ENCODE data around the gene PFDN1. TPM values are rescaled to one million over a fixed set of nuclear protein-coding genes. Genes with fewer than 3 reads are reported as not detected.

PFDN1 gene
- total and polyA plus RNA-seq, 9 of the 15 experiments (the other 6 are each of a cell fraction or from before 2014, with no cell fraction given), result 45.5 to 215 (median 78.0) TPM

DNA sequence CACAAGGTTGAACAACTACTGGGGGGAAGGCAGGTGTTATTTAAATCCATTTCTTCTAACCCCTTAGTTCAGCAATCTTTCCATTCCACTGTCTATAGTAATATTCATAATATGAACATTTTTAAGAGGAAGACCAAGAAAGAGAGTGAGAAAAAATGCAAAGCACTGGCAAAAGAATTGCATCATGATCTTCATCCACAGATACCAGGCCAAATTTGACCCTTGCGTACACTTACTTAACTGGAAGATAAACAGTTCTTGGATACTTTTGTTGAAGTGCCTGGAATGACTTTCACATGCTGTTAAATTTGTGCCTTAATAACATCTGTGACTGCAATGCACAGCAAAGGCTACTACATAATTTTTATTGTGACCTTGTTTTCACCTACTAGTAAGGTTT lies 1.8 kb downstream of the PFDN1 start:
- no peak for FAIRE-seq
- WGBS (ENCODE audit: insufficient coverage, low coverage, missing lambda C conversion rate), result 80% methylated on average over 1 of the region's 1 CpG
- no peak for DNase-seq (ENCODE audit: extremely low read depth in 1 of 4, low spot score in 3 of 4)
- Histone ChIP-seq H3K4me3 (no peak overlapping the region), H4K20me1 (replicated peaks; ENCODE audit: control insufficient read depth, insufficient read depth, low read length) (no peaks in the 10 kb centered on the region), H3K4me2 (ENCODE audit: insufficient read depth, low read length) (no peak overlapping the region), H3K4me1 (replicated peaks in 1 of 2; ENCODE audit: control insufficient read depth in 2 of 2, insufficient read depth in 2 of 2, low read length in 2 of 2) (peaks cover 4% of the 10 kb centered on the region in 2 experiments; a peak in 3 of 5 replicates), H3K9me1 (ENCODE audit: control insufficient read depth, insufficient read depth, low read length) (no peaks in the 10 kb centered on the region), H3K9me3 (replicated peaks; ENCODE audit: control insufficient read depth, insufficient read depth, low read depth, low read length) (no peaks in the 10 kb centered on the region), H3K79me2 (ENCODE audit: control insufficient read depth, insufficient read depth, low read length) (peaks cover 45% of the 10 kb centered on the region), H2AFZ (ENCODE audit: low read depth, low read length) (no peak overlapping the region), H3K27me3 (ENCODE audit: control insufficient read depth in 2 of 2, insufficient read depth in 2 of 2, low read length in 2 of 2) (no peaks in the 10 kb centered on the region), H3K27ac (ENCODE audit: extremely low read depth, low read depth, low read length) (no peak overlapping the region), H3K36me3 (ENCODE audit: control insufficient read depth, insufficient read depth, low read length) (peaks cover 26% of the 10 kb centered on the region; the same call in 1 of the 3 replicates), H3K9ac (ENCODE audit: insufficient read depth in 1 of 2, low read depth in 2 of 2, low read length in 2 of 2) (no peak overlapping the region)
- POLR2A ChIA-PET, result interaction anchor here (1.0 kb wide), 1 partner anchor 10 kb away, joined by 3 read pairs; no protein-coding TSS in a partner anchor
- in situ Hi-C loops (cut with MboI) (loop anchor here (5.0 kb wide), 1 partner anchor 54 kb away; no protein-coding TSS in a partner anchor), intact Hi-C loops (cut with micrococcal nuclease) (no loop called here)
- TF ChIP-seq, protein P1, sequence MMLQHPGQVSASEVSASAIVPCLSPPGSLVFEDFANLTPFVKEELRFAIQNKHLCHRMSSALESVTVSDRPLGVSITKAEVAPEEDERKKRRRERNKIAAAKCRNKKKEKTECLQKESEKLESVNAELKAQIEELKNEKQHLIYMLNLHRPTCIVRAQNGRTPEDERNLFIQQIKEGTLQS (IDR thresholded peaks at IDR 0.05), result peak; percentile 32; the same call in 1 of the 2 replicates
- TF ChIP-seq, protein P1 (CRISPR knock-in tag; conservative IDR thresholded peaks at IDR 0.05), result no peak
- no peak for TF ChIP-seq MYBL2 (IDR thresholded peaks at IDR 0.05; ENCODE audit: low read depth)
- TF ChIP-seq MYBL2 (CRISPR knock-in tag; IDR thresholded peaks at IDR 0.05; ENCODE audit: borderline replicate concordance), result no peak
- CTCF ChIA-PET (ENCODE audit: low intra/inter-chr PET ratio), result no interaction called here
- ATAC-seq, result no peak
- no TSS peak for BruUV-seq (replicated peaks)

DNA sequence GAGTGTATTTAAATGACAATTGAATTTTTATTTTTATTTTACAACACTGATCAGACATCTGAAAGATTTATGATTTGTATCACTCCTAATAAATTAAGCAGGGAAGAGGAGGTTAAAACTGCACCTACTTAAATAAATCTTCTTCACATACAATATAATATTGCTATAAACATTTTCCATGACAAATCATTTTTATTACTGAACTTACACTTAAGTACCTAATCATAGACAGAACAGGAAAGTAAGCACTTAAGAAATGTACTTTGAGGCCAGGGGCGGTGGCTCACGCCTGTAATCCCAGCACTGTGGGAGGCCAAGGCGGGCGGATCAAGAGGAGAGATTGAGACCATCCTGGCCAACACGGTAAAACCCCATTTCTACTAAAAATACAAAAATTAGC lies 3.8 kb downstream of the PFDN1 start:
- H4K20me1 ChIP-seq (replicated peaks; ENCODE audit: control insufficient read depth, insufficient read depth, low read length), result 0 out of 2 replicates have a peak, but pooled peaks cover 3% of the 10 kb centered on the region
- no peak overlapping the region for H3K4me3 ChIP-seq
- POLR2A ChIA-PET, result no interaction called here
- no peak overlapping the region for H2AFZ ChIP-seq (ENCODE audit: low read depth, low read length)
- no peak overlapping the region for H3K27ac ChIP-seq (ENCODE audit: extremely low read depth, low read depth, low read length)
- ATAC-seq (no peak), DNase-seq (ENCODE audit: extremely low read depth in 1 of 4, low spot score in 3 of 4) (no peak), FAIRE-seq (no peak)
- intact Hi-C loops (cut with micrococcal nuclease), result no loop called here
- H3K4me2 ChIP-seq (ENCODE audit: insufficient read depth, low read length), result no peak overlapping the region
- 94% methylated on average over 5 of the region's 5 CpGs for WGBS (ENCODE audit: insufficient coverage, low coverage, missing lambda C conversion rate)
- peaks cover 26% of the 10 kb centered on the region; the same call in 1 of the 3 replicates for H3K36me3 ChIP-seq (ENCODE audit: control insufficient read depth, insufficient read depth, low read length)
- peaks cover 65% of the 10 kb centered on the region for H3K79me2 ChIP-seq (ENCODE audit: control insufficient read depth, insufficient read depth, low read length)
- no peaks in the 10 kb centered on the region for H3K9me3 ChIP-seq (replicated peaks; ENCODE audit: control insufficient read depth, insufficient read depth, low read depth, low read length)
- H3K9ac ChIP-seq (ENCODE audit: insufficient read depth in 1 of 2, low read depth in 2 of 2, low read length in 2 of 2), result no peak overlapping the region
- no peaks in the 10 kb centered on the region for H3K27me3 ChIP-seq (ENCODE audit: control insufficient read depth in 2 of 2, insufficient read depth in 2 of 2, low read length in 2 of 2)
- H3K9me1 ChIP-seq (ENCODE audit: control insufficient read depth, insufficient read depth, low read length), result no peaks in the 10 kb centered on the region
- BruUV-seq (replicated peaks), result no TSS peak
- H3K4me1 ChIP-seq (replicated peaks in 1 of 2; ENCODE audit: control insufficient read depth in 2 of 2, insufficient read depth in 2 of 2, low read length in 2 of 2), result peaks cover 3 to 10% of the 10 kb centered on the region in 2 experiments
- in situ Hi-C loops (cut with MboI), result no loop called here
- CTCF ChIA-PET (ENCODE audit: low intra/inter-chr PET ratio), result interaction anchor here (0.6 kb wide), 1 partner anchor 111 kb away, joined by 3 read pairs; no protein-coding TSS in a partner anchor
- no peak for TF ChIP-seq ZNF384 (IDR thresholded peaks at IDR 0.05; ENCODE audit: low read depth, low read length)
- no peak for TF ChIP-seq LARP7 (IDR thresholded peaks at IDR 0.05)
- TF ChIP-seq, protein P2, sequence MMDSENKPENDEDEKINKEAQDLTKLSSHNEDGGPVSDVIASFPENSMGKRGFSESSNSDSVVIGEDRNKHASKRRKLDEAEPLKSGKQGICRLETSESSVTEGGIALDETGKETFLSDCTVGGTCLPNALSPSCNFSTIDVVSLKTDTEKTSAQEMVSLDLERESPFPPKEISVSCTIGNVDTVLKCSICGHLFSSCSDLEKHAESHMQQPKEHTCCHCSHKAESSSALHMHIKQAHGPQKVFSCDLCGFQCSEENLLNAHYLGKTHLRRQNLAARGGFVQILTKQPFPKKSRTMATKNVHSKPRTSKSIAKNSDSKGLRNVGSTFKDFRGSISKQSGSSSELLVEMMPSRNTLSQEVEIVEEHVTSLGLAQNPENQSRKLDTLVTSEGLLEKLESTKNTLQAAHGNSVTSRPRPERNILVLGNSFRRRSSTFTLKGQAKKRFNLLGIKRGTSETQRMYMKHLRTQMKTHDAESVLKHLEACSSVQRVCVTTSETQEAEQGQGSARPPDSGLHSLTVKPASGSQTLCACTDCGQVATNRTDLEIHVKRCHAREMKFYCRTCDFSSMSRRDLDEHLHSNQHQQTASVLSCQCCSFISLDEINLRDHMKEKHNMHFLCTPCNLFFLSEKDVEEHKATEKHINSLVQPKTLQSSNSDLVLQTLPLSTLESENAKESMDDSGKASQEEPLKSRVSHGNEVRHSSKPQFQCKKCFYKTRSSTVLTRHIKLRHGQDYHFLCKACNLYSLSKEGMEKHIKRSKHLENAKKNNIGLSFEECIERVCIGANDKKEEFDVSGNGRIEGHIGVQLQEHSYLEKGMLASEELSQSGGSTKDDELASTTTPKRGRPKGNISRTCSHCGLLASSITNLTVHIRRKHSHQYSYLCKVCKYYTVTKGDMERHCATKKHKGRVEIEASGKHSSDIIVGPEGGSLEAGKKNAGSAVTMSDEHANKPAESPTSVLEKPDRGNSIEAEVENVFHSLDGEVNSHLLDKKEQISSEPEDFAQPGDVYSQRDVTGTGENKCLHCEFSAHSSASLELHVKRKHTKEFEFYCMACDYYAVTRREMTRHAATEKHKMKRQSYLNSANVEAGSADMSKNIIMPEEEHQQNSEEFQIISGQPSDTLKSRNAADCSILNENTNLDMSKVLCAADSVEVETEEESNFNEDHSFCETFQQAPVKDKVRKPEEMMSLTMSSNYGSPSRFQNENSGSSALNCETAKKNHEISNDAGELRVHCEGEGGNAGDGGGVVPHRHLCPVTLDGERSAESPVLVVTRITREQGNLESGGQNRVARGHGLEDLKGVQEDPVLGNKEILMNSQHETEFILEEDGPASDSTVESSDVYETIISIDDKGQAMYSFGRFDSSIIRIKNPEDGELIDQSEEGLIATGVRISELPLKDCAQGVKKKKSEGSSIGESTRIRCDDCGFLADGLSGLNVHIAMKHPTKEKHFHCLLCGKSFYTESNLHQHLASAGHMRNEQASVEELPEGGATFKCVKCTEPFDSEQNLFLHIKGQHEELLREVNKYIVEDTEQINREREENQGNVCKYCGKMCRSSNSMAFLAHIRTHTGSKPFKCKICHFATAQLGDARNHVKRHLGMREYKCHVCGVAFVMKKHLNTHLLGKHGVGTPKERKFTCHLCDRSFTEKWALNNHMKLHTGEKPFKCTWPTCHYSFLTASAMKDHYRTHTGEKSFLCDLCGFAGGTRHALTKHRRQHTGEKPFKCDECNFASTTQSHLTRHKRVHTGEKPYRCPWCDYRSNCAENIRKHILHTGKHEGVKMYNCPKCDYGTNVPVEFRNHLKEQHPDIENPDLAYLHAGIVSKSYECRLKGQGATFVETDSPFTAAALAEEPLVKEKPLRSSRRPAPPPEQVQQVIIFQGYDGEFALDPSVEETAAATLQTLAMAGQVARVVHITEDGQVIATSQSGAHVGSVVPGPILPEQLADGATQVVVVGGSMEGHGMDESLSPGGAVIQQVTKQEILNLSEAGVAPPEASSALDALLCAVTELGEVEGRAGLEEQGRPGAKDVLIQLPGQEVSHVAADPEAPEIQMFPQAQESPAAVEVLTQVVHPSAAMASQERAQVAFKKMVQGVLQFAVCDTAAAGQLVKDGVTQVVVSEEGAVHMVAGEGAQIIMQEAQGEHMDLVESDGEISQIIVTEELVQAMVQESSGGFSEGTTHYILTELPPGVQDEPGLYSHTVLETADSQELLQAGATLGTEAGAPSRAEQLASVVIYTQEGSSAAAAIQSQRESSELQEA (IDR thresholded peaks at IDR 0.05; ENCODE audit: low read depth), result no peak

All from K562 (cell line).